Activated naive CD4-positive, alpha-beta T cell (primary cell): ENCODE data around the gene SCAPER.

Source experiments
- DNase-seq, 4 experiments: peaks; one replicate each; lab custom pipeline; 2025; lab: John Stamatoyannopoulos, UW

The SCAPER gene

GRCh38 chr15:76353903-76354302 lies 551.2 kb downstream of the SCAPER start:
- no peak for DNase-seq

- DNase-seq, result no peak
Observed at GRCh38 chr15:76353023-76353577, 552.0 kb downstream of the SCAPER start.

GRCh38 chr15:76349301-76350070 lies 555.7 kb downstream of the SCAPER start:
- no peak for DNase-seq

DNA sequence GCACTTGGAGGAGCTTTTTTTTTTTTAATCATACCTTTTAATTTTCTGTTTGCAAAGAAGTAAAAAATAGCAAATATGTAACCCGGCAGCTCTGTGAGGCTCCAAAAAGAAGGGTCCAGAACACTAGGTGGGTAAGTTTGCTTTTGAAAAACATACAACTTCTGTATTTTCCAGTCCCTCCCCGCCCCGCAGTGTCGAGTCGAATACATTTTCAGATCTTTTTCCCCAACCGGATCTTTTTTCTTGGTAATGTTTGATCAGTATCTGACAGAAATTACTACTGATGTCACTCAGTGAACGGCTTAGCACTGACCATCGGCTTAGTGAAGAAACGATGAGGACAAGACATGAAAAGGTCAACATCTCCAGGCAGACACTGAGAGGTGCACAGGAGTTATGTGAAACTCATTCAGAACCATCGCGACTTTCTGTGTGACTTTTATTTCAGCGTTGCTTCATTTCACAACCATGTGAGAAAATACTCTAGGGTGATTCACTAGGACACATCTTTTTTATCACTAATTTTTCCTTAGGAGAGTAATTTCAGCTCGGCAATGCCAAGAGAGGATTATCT lies 557.6 kb downstream of the SCAPER start:
- no peak for DNase-seq

- DNase-seq, result no peak
Observed at GRCh38 chr15:76346669-76347481, 558.3 kb downstream of the SCAPER start.

GRCh38 chr15:76345880-76346668 lies 559.1 kb downstream of the SCAPER start:
- no peak for DNase-seq

GRCh38 chr15:76345583-76345879 lies 559.6 kb downstream of the SCAPER start:
- no peak for DNase-seq

- no peak for DNase-seq
Observed at GRCh38 chr15:76344893-76345582, 560.1 kb downstream of the SCAPER start.

- DNase-seq, result no peak
Observed at GRCh38 chr15:76343313-76343996, 561.7 kb downstream of the SCAPER start.

- no peak for DNase-seq
Observed at GRCh38 chr15:76342382-76343201, 562.5 kb downstream of the SCAPER start.

GRCh38 chr15:76342058-76342381 lies 563.1 kb downstream of the SCAPER start:
- no peak for DNase-seq

- no peak for DNase-seq
Observed at GRCh38 chr15:76341366-76342057, 563.6 kb downstream of the SCAPER start.

DNA sequence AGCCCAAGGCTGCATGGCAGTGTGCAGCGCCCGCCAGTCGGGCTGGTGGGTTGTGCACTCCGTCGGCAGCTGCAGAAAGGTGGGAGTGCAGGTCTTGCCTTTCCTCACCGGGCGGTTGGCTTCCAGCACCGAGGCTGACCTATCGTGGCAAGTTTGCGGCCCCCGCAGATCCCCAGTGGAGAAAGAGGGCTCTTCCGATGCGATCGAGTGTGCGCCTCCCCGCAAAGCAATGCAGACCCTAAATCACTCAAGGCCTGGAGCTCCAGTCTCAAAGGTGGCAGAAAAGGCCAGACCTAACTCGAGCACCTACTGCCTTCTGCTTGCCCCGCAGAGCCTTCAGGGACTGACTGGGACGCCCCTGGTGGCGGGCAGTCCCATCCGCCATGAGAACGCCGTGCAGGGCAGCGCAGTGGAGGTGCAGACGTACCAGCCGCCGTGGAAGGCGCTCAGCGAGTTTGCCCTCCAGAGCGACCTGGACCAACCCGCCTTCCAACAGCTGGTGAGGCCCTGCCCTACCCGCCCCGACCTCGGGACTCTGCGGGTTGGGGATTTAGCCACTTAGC lies 564.3 kb downstream of the SCAPER start:
- peak in 1 of 4 experiments; percentile 29 for DNase-seq

GRCh38 chr15:76340198-76340802 lies 564.8 kb downstream of the SCAPER start:
- peak in 1 of 4 experiments; percentile 31 for DNase-seq

- no peak for DNase-seq
Observed at GRCh38 chr15:76339305-76340197, 565.6 kb downstream of the SCAPER start.

GRCh38 chr15:76338486-76339304 lies 566.4 kb downstream of the SCAPER start:
- DNase-seq, result no peak
